SK-MEL-5 (cell line): ENCODE data around the gene MAFB. TPM values are rescaled to one million over a fixed set of nuclear protein-coding genes. Genes with fewer than 3 reads are reported as not detected.

Experiments used
- DNase-seq: peaks from one replicate; pipeline ENCODE4 v3.0.0-alpha.2; 2016; ENCODE audit warnings: low read depth, low spot score
- in situ Hi-C: cut with HindIII; loops from 2 replicates; pipeline ENCODE4 v1.10.0; 2016; ENCODE audit warnings: low sequenced_read_pairs, high pct_unique_total_duplicates, low pct_unique_long_range_greater_than_20kb
- total RNA-seq: library from RNA; depleted of rRNA; stranded (reverse); fragments of >200 nt; shearing (Covaris generic); gene quantifications from 2 replicates; pipeline ENCODE4 v1.2.3, GENCODE V29; 2014

MAFB gene
- total RNA-seq, 1 experiment from 2014 or later, result 1.2 TPM

- in situ Hi-C loops, result no loop called here
- no peak for DNase-seq
Observed at GRCh38 chr20:40648210-40649072, 40.6 kb downstream of the MAFB start.

GRCh38 chr20:40646813-40647212 is 42.2 kb downstream of the MAFB start:
- in situ Hi-C loops, result no loop called here
- DNase-seq, result no peak

- in situ Hi-C loops, result no loop called here
- no peak for DNase-seq
Observed at GRCh38 chr20:40646361-40646760, 42.7 kb downstream of the MAFB start.

GRCh38 chr20:40644863-40645262 is 44.2 kb downstream of the MAFB start:
- in situ Hi-C loops, result no loop called here
- no peak for DNase-seq

DNA sequence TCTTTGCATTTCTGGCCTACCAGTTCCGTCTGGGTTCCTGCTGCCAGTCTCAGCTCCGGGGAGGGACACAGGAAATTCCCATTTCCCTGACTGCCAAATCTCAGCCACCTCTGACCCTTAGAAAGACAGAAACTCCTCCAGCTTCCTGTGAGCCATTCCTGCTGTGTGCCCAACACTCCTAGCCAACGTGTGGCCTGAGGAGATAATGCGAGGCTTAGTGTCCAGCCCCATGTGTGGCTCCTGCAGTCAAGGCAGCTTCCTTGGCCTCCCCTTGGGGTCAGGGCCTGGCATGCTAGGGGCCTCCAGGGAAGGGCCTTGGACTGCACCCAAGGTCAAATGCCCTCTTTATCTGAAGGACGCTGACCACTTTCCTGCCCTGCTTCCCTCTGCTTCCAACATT is 45.1 kb downstream of the MAFB start:
- no peak for DNase-seq
- in situ Hi-C loops, result no loop called here

GRCh38 chr20:40641809-40642208 is 47.2 kb downstream of the MAFB start:
- no peak for DNase-seq
- in situ Hi-C loops, result no loop called here

GRCh38 chr20:40641202-40641601 is 47.8 kb downstream of the MAFB start:
- DNase-seq, result no peak
- in situ Hi-C loops, result no loop called here

GRCh38 chr20:40640667-40641066 is 48.4 kb downstream of the MAFB start:
- in situ Hi-C loops, result no loop called here
- no peak for DNase-seq

GRCh38 chr20:40639676-40640355 is 49.2 kb downstream of the MAFB start:
- DNase-seq, result no peak
- in situ Hi-C loops, result no loop called here

GRCh38 chr20:40639132-40639531 is 49.9 kb downstream of the MAFB start:
- in situ Hi-C loops, result no loop called here
- no peak for DNase-seq

DNA sequence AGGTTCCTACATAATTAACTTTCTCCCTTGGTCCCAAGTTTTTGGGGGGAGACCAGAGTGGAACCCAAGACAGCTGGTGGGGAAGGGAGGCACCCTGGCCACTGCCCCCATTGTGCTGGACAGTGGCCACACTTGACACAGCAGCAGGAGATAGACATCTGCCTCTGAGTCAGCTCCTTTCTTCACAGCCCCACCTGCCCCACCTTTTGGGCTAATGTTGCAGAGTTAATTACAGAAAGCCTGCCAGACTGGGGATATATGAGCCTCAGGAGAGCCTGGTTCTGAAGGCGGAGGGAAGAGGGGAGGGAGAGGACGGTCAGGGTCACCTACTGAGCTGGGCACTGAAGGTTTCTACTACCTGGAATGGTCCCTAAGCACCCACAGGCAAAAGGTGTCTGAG is 50.6 kb downstream of the MAFB start:
- in situ Hi-C loops, result no loop called here
- DNase-seq, result no peak

- DNase-seq, result no peak
- in situ Hi-C loops, result no loop called here
Observed at GRCh38 chr20:40637176-40637575, 51.9 kb downstream of the MAFB start.

- in situ Hi-C loops, result no loop called here
- DNase-seq, result no peak
Observed at GRCh38 chr20:40636486-40636885, 52.5 kb downstream of the MAFB start.

DNA sequence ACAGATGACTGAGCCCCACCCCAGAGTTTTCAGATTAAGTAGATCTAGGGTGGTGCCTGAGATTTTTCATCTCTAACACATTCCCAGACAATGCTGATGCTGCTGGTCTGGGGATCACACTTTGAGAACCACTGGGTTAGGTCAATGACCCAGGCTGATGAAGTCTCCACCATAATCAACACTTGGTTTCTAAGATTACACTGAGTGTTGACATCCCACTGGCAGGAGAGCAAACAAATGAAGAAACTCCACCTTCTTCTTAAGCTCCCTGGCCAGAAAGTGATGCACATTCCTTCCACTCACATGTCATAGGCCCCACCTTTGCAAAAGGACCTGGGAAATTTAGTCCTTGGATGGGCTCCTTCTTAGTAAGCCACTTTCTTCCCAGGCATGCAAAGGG is 53.1 kb downstream of the MAFB start:
- in situ Hi-C loops, result no loop called here
- DNase-seq, result no peak
